Upper lobe of right lung (tissue), 1 donor: ENCODE data around the gene SYCE1L. TPM values are rescaled to one million over a fixed set of nuclear protein-coding genes. Genes with fewer than 3 reads are reported as not detected.

ENCODE experiments used
- ATAC-seq: fragments of 200-7000 bp; cut with Tn5 transposase; one replicate; pipeline ENCODE4 v1.9.1; 2020; ENCODE audit warnings: mild to moderate bottlenecking, moderate library complexity
- DNase-seq: peaks from one replicate; pipeline ENCODE4 v3.0.0-alpha.2; 2020
- H3K27ac ChIP-seq: fragments of 200-600 bp; one replicate; pipeline ENCODE4 v1.8.0; 2022
- H3K27me3 ChIP-seq: fragments of 200-600 bp; one replicate; pipeline ENCODE4 v1.8.0; 2022; ENCODE audit warnings: mild to moderate bottlenecking
- H3K36me3 ChIP-seq: fragments of 200-600 bp; one replicate; pipeline ENCODE4 v1.8.0; 2022
- H3K4me1 ChIP-seq: fragments of 200-600 bp; one replicate; pipeline ENCODE4 v1.8.0; 2022
- H3K4me3 ChIP-seq: fragments of 200-600 bp; one replicate; pipeline ENCODE4 v1.8.0; 2022; ENCODE audit warnings: mild to moderate bottlenecking
- H3K9me3 ChIP-seq: fragments of 200-600 bp; one replicate; pipeline ENCODE4 v1.8.0; 2022
- CTCF ChIP-seq: fragments of 200-600 bp; IDR thresholded peaks from one replicate; pipeline ENCODE4 v1.8.0; 2022; ENCODE audit warnings: antibody characterized with exemption
- intact Hi-C: fragments of 100-400 bp; cut with DNase I; formaldehyde crosslinking; loops from one replicate; pipeline ENCODE4 v1.11.0; 2022
- total RNA-seq: library from RNA; stranded (reverse); fragmentation: NEBNext Ultra II Directional; extraction: Animal tissue kit (Norgen Biotek cat#: 25700); gene quantifications from one replicate; pipeline ENCODE4 v1.2.1, GENCODE V29; 2021
- donor health status: DM: no; HTN: yes; CAD: no; lungs with severe emphysema.

The SYCE1L gene
- total RNA-seq, 1 donor from 2014 or later: 6.2 TPM

DNA sequence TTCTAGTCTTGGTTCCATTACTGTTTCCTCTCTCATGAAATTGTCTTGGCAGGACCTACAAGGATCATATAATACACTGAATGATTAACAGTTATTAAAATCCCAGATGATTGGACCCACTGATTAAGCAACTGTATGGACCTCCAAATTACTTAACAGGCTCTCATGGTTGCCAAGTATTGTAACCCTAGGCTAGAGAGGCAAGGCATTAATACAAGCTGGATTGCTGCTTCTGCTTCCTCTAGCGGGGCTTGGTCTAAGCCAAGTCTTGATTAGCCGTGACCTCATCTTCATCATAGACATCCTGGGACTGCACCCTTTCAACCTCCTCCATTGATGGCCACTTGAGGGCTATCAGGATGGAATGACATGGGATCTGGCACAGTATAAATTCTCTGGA lies 46.9 kb downstream of the SYCE1L start:
- H3K4me1 ChIP-seq: no peaks in the 10 kb centered on the region
- H3K27ac ChIP-seq: no peak overlapping the region
- H3K4me3 ChIP-seq: no peak overlapping the region
- no peak for DNase-seq
- H3K9me3 ChIP-seq: no peaks in the 10 kb centered on the region
- no peaks in the 10 kb centered on the region for H3K36me3 ChIP-seq
- H3K27me3 ChIP-seq: no peaks in the 10 kb centered on the region
- intact Hi-C loops: no loop called here
- peak; percentile 64 for ATAC-seq
- no peak for TF ChIP-seq CTCF

- Histone ChIP-seq H3K4me3 (no peak overlapping the region), H3K9me3 (no peaks in the 10 kb centered on the region), H3K4me1 (no peaks in the 10 kb centered on the region), H3K27me3 (no peaks in the 10 kb centered on the region), H3K27ac (no peak overlapping the region), H3K36me3 (no peaks in the 10 kb centered on the region)
- intact Hi-C loops: no loop called here
- TF ChIP-seq CTCF: no peak
- DNase-seq (no peak), ATAC-seq (no peak)
Observed at GRCh38 chr16:77250400-77250799, 51.2 kb downstream of the SYCE1L start.

Other genes with a start within 250 kb of the SYCE1L start
- 54.2 TPM for gene MON1B, start 8.2 kb upstream of the SYCE1L start, total RNA-seq
- gene ADAMTS18, start 235.6 kb downstream of the SYCE1L start, total RNA-seq: 0.46 TPM